GM18511 (cell line): ENCODE measurements around the gene HECTD1.
"Not testable (repeated sequence)": the region's sequence is repeated elsewhere in the genome, so short reads cannot be mapped to it uniquely, and the experiment has no call there.

Experiments
- ATAC-seq: cut with Tn5 transposase; IDR thresholded peaks from one replicate; pipeline ENCODE4 v1.9.1; 2021; ENCODE audit warnings: mild to moderate bottlenecking, moderate library complexity; ENCODE audit not compliant: unreplicated experiment

Gene HECTD1

GRCh38 chr14:31207755-31208545 lies at the start of gene HECTD1:
TSS of gene HECTD1 (minus strand) at chr14:31207793. CDS start at chr14:31205936, 1,857 bp downstream.
- peak; percentile 78 for ATAC-seq

- ATAC-seq = no peak
These were observed 49.6 kb upstream of the HECTD1 start for GRCh38 chr14:31257244-31257553.

GRCh38 chr14:31256534-31257243 lies 49.1 kb upstream of the HECTD1 start:
- ATAC-seq = no peak

GRCh38 chr14:31255918-31256317 lies 48.3 kb upstream of the HECTD1 start:
- ATAC-seq = not testable (repeated sequence)

GRCh38 chr14:31255286-31255685 lies 47.7 kb upstream of the HECTD1 start:
- no peak for ATAC-seq

GRCh38 chr14:31253746-31254471 lies 46.3 kb upstream of the HECTD1 start:
- no peak for ATAC-seq

GRCh38 chr14:31252865-31253264 lies 45.3 kb upstream of the HECTD1 start:
- no peak for ATAC-seq

GRCh38 chr14:31251028-31251958 lies 43.7 kb upstream of the HECTD1 start:
- ATAC-seq = no peak

GRCh38 chr14:31244626-31245025 lies 37.0 kb upstream of the HECTD1 start:
- ATAC-seq = no peak

GRCh38 chr14:31243860-31244259 lies 36.3 kb upstream of the HECTD1 start:
- no peak for ATAC-seq

GRCh38 chr14:31242161-31242940 lies 34.8 kb upstream of the HECTD1 start:
- not testable (repeated sequence) for ATAC-seq

- ATAC-seq = peak; percentile 66
These were observed 34.0 kb upstream of the HECTD1 start for GRCh38 chr14:31241450-31242114.

GRCh38 chr14:31239741-31240140 lies 32.1 kb upstream of the HECTD1 start:
- ATAC-seq = no peak

GRCh38 chr14:31235462-31235861 lies 27.9 kb upstream of the HECTD1 start:
- ATAC-seq = no peak

- no peak for ATAC-seq
These were observed 24.5 kb upstream of the HECTD1 start for GRCh38 chr14:31232081-31232480.

GRCh38 chr14:31231272-31231671 lies 23.7 kb upstream of the HECTD1 start:
- ATAC-seq = not testable (repeated sequence)

GRCh38 chr14:31230573-31230958 lies 23.0 kb upstream of the HECTD1 start:
- no peak for ATAC-seq

GRCh38 chr14:31229638-31230572 lies 22.3 kb upstream of the HECTD1 start:
- no peak for ATAC-seq
